ENCODE results near the gene SKA3. TPM values are rescaled to one million over a fixed set of nuclear protein-coding genes. Genes with fewer than 3 reads are reported as not detected.

Gene SKA3
- polyA plus RNA-seq, 1 of the 3 experiments (the other 2 are of a cell fraction): 5.9 TPM

DNA sequence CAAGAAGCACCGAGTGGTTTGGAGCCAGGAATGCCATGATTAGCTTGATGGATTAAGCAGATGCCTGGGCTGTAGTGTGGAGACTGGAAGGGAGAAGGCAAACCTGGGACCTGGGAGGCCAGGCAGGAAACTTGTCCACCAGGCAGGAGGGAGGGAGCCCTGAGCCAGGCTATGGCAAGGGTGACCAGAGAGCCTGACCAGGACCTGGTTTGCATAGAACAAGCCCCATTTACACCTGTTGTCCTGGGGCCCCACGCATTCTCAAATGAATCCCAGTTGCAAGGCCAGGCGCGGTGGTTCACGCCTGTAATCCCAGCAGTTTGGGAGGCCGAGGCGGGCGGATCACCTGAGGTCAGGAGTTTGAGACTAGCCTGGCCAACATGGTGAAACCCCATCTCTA lies 64.8 kb downstream of the SKA3 start:
- H3K4me2 ChIP-seq: no peak overlapping the region
- no peaks in the 10 kb centered on the region for H3K9me2 ChIP-seq
- no peaks in the 10 kb centered on the region for H3K4me1 ChIP-seq (ENCODE audit: control insufficient read depth in 1 of 2, insufficient read depth in 2 of 2, low read depth in 1 of 2, low read length in 1 of 2)
- no peak for DNase-seq
- H3K36me3 ChIP-seq (replicated peaks in 1 of 2; ENCODE audit: control insufficient read depth in 1 of 2, insufficient read depth in 2 of 2, low read length in 1 of 2): no peaks in the 10 kb centered on the region
- no peaks in the 10 kb centered on the region for H3K9me3 ChIP-seq
- ChIA-PET POLR2A (no interaction called here), CTCF (interaction anchor here (0.7 to 3.0 kb wide), 10 partner anchors 10 to 1109 kb away, joined by 3 to 19 read pairs (median 4); no protein-coding TSS in a partner anchor)
- H3K27me3 ChIP-seq (ENCODE audit: insufficient read depth): no peaks in the 10 kb centered on the region
- H3K79me2 ChIP-seq (ENCODE audit: insufficient read depth): no peaks in the 10 kb centered on the region
- TF ChIP-seq RXRA (IDR thresholded peaks at IDR 0.05; ENCODE audit: borderline replicate concordance, low read depth): no peak
- TF ChIP-seq TCF12 (IDR thresholded peaks at IDR 0.05): no peak
- TF ChIP-seq FOXJ3 (CRISPR knock-in tag; IDR thresholded peaks at IDR 0.05): no peak
- no peak for TF ChIP-seq FOSL2 (IDR thresholded peaks at IDR 0.05; ENCODE audit: borderline replicate concordance, low read depth)
- no peak for TF ChIP-seq GATA2 (CRISPR knock-in tag; IDR thresholded peaks at IDR 0.05)
- no peak for TF ChIP-seq MEF2A (IDR thresholded peaks at IDR 0.05; ENCODE audit: borderline replicate concordance, low read depth)
- no peak for TF ChIP-seq POLR2AphosphoS5 (IDR thresholded peaks at IDR 0.05; ENCODE audit: low read depth, low read length)
- TF ChIP-seq SIN3A (IDR thresholded peaks at IDR 0.05; ENCODE audit: borderline replicate concordance, low read depth, low read length): no peak
- TF ChIP-seq MXI1 (IDR thresholded peaks at IDR 0.05; ENCODE audit: low read depth, low read length): no peak
- no peak for TF ChIP-seq FOXM1 (IDR thresholded peaks at IDR 0.05; ENCODE audit: low read depth)
- TF ChIP-seq, protein P1, sequence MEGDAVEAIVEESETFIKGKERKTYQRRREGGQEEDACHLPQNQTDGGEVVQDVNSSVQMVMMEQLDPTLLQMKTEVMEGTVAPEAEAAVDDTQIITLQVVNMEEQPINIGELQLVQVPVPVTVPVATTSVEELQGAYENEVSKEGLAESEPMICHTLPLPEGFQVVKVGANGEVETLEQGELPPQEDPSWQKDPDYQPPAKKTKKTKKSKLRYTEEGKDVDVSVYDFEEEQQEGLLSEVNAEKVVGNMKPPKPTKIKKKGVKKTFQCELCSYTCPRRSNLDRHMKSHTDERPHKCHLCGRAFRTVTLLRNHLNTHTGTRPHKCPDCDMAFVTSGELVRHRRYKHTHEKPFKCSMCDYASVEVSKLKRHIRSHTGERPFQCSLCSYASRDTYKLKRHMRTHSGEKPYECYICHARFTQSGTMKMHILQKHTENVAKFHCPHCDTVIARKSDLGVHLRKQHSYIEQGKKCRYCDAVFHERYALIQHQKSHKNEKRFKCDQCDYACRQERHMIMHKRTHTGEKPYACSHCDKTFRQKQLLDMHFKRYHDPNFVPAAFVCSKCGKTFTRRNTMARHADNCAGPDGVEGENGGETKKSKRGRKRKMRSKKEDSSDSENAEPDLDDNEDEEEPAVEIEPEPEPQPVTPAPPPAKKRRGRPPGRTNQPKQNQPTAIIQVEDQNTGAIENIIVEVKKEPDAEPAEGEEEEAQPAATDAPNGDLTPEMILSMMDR (IDR thresholded peaks at IDR 0.05): no peak
- TF ChIP-seq EZH2phosphoT487 (IDR thresholded peaks at IDR 0.05; ENCODE audit: borderline replicate concordance, low read depth): no peak
- no peak for TF ChIP-seq CHD2 (IDR thresholded peaks at IDR 0.05; ENCODE audit: low read length, partially characterized antibody)
- no peak for TF ChIP-seq NRF1 (IDR thresholded peaks at IDR 0.05; ENCODE audit: low read depth, low read length)
- no peak for TF ChIP-seq RCOR1 (IDR thresholded peaks at IDR 0.05; ENCODE audit: low read length)
- no peak overlapping the region for H2AFZ ChIP-seq (ENCODE audit: low read depth)
- H3F3A ChIP-seq (replicated peaks; ENCODE audit: insufficient read depth): peaks cover 6% of the 10 kb centered on the region
- 17% methylated on average over 3 of the region's 8 CpGs for WGBS (ENCODE audit: low lambda C conversion rate)
- H3K9ac ChIP-seq: no peak overlapping the region
- no peaks in the 10 kb centered on the region for H4K20me1 ChIP-seq (ENCODE audit: insufficient read depth)
- H3K27ac ChIP-seq (ENCODE audit: low read depth in 2 of 2, low read length in 1 of 2): no peak overlapping the region
- H3K4me3 ChIP-seq (ENCODE audit: low read depth in 2 of 2, low read length in 1 of 2): no peak overlapping the region

DNA sequence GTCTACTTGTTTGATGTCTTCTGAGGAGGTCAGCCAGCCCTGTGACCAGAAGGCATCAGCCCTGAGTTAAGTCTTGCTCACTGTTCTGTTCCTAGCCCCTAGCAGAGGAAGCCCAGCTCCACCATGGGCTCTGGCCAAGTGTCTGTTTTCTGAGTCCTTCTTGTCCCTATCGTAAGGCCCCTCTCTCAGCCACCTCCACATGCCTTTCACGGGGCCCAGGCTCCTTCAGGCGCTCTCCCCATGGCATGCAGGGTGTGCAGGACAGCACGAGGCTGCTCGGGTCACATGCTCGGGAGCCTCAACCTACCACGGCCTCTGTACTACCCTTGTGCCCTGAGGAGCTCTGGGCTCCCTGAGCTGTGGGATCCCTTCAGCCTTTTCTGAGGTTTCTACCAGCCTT lies 67.2 kb downstream of the SKA3 start:
- WGBS (ENCODE audit: low lambda C conversion rate): 72% methylated on average over 7 of the region's 7 CpGs
- TF ChIP-seq FOSL2 (IDR thresholded peaks at IDR 0.05; ENCODE audit: borderline replicate concordance, low read depth) (no peak), TCF12 (IDR thresholded peaks at IDR 0.05) (no peak), GABPA (IDR thresholded peaks at IDR 0.05; ENCODE audit: low read depth) (no peak), TEAD4 (IDR thresholded peaks at IDR 0.05; ENCODE audit: borderline replicate concordance, insufficient read depth) (no peak)
- TF ChIP-seq, protein P2, sequence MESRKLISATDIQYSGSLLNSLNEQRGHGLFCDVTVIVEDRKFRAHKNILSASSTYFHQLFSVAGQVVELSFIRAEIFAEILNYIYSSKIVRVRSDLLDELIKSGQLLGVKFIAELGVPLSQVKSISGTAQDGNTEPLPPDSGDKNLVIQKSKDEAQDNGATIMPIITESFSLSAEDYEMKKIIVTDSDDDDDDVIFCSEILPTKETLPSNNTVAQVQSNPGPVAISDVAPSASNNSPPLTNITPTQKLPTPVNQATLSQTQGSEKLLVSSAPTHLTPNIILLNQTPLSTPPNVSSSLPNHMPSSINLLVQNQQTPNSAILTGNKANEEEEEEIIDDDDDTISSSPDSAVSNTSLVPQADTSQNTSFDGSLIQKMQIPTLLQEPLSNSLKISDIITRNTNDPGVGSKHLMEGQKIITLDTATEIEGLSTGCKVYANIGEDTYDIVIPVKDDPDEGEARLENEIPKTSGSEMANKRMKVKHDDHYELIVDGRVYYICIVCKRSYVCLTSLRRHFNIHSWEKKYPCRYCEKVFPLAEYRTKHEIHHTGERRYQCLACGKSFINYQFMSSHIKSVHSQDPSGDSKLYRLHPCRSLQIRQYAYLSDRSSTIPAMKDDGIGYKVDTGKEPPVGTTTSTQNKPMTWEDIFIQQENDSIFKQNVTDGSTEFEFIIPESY (IDR thresholded peaks at IDR 0.05; ENCODE audit: borderline replicate concordance, low read depth): no peak
- TF ChIP-seq, protein P3, sequence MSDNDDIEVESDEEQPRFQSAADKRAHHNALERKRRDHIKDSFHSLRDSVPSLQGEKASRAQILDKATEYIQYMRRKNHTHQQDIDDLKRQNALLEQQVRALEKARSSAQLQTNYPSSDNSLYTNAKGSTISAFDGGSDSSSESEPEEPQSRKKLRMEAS (IDR thresholded peaks at IDR 0.05; ENCODE audit: low read depth): no peak
- H3K4me2 ChIP-seq: no peak overlapping the region
- CTCF ChIA-PET: interaction anchor here (0.6 to 3.0 kb wide), 4 partner anchors 9 to 368 kb away, joined by 3 to 19 read pairs (median 4); no protein-coding TSS in a partner anchor
- no peak overlapping the region for H3K9ac ChIP-seq
- H3K9me3 ChIP-seq: no peaks in the 10 kb centered on the region
- H3K4me1 ChIP-seq (ENCODE audit: control insufficient read depth in 1 of 2, insufficient read depth in 2 of 2, low read depth in 1 of 2, low read length in 1 of 2): peaks cover 0 to 11% of the 10 kb centered on the region in 2 experiments; a peak in 2 of 4 replicates
- H4K20me1 ChIP-seq (ENCODE audit: insufficient read depth): no peaks in the 10 kb centered on the region
- no peak overlapping the region for H3K4me3 ChIP-seq (ENCODE audit: low read depth in 2 of 2, low read length in 1 of 2)
- no peaks in the 10 kb centered on the region for H3K9me2 ChIP-seq
- POLR2A ChIA-PET: no interaction called here
- H3K27ac ChIP-seq (ENCODE audit: low read depth in 2 of 2, low read length in 1 of 2): no peak overlapping the region
- no peaks in the 10 kb centered on the region for H3K36me3 ChIP-seq (replicated peaks in 1 of 2; ENCODE audit: control insufficient read depth in 1 of 2, insufficient read depth in 2 of 2, low read length in 1 of 2)
- H2AFZ ChIP-seq (ENCODE audit: low read depth): no peak overlapping the region
- no peaks in the 10 kb centered on the region for H3K27me3 ChIP-seq (ENCODE audit: insufficient read depth)
- DNase-seq: no peak
- peaks cover 12% of the 10 kb centered on the region for H3F3A ChIP-seq (replicated peaks; ENCODE audit: insufficient read depth)
- H3K79me2 ChIP-seq (ENCODE audit: insufficient read depth): no peaks in the 10 kb centered on the region
